Mammary epithelial cell (primary cell): Measurements from ENCODE around the gene ZNF414.

ENCODE experiments used
- EZH2 ChIP-seq: IDR thresholded peaks from 2 replicates; pipeline ENCODE4 v1.6.1; 2012; ENCODE audit warnings: low read length, inconsistent platforms, borderline replicate concordance
- TF ChIP-seq, protein P1 (sequence below), 2 donors: IDR thresholded peaks in 1 of 2; conservative IDR thresholded peaks in 1 of 2; 2 replicates each; pipeline ENCODE4 v1.5.1; 2011 to 2012; ENCODE audit warnings: inconsistent platforms in 2 of 2, low read length in 2 of 2, mild to moderate bottlenecking in 2 of 2, control low read depth in 1 of 2, low read depth in 1 of 2; ENCODE audit not compliant: insufficient read depth in 1 of 2; ENCODE audit errors: extremely low read depth in 1 of 2

DNA sequence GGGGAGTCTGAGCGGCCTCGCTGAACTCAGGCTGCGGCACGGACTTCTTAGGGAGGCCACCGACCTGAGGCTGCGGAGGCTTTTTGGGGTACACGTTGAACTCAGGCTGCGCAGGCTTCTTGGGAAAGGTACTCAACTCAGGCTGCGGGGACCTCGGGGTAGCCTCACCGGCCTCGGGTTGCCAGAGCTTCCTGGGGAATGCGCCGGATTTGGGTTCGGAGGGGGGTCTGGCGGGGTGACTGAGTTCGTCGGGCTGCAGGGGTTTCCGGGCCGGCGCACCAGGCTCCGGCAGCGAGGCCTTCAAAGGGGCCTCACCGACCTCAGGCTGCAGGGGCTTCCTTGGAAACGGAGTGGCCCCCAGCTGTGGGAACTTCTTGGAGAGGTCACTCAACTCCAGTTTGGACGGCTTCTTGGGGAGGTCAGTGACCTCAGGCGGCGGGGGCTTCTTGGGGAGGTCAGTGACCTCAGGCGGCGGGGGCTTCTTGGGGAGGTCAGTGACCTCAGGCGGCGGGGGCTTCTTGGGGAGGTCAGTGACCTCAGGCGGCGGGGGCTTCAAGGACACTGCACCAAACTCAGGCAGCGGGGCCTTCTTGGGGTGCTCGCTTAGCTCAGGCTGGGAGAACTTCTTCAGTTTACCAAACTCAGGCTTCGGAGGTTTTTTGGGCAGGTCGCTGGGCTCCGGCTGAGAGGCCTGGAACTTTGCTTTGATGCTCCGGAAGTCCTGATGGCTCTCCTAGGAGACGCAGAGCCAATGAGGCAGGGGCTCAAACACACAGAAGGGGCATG is 14.7 kb downstream of the ZNF414 start:
- TF ChIP-seq, protein P1, sequence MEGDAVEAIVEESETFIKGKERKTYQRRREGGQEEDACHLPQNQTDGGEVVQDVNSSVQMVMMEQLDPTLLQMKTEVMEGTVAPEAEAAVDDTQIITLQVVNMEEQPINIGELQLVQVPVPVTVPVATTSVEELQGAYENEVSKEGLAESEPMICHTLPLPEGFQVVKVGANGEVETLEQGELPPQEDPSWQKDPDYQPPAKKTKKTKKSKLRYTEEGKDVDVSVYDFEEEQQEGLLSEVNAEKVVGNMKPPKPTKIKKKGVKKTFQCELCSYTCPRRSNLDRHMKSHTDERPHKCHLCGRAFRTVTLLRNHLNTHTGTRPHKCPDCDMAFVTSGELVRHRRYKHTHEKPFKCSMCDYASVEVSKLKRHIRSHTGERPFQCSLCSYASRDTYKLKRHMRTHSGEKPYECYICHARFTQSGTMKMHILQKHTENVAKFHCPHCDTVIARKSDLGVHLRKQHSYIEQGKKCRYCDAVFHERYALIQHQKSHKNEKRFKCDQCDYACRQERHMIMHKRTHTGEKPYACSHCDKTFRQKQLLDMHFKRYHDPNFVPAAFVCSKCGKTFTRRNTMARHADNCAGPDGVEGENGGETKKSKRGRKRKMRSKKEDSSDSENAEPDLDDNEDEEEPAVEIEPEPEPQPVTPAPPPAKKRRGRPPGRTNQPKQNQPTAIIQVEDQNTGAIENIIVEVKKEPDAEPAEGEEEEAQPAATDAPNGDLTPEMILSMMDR (conservative IDR thresholded peaks at IDR 0.05 in 1 of 2, IDR thresholded peaks at IDR 0.05 in 1 of 2; ENCODE audit: extremely low read depth in 1 of 2, insufficient read depth in 1 of 2, low read depth in 1 of 2, low read length in 2 of 2), result no peak
- TF ChIP-seq EZH2, result no peak
